ENCODE results near the gene KRT84. TPM values are rescaled to one million over a fixed set of nuclear protein-coding genes. Genes with fewer than 3 reads are reported as not detected.

The KRT84 gene
- polyA plus RNA-seq, 3 donors = not detected

DNA sequence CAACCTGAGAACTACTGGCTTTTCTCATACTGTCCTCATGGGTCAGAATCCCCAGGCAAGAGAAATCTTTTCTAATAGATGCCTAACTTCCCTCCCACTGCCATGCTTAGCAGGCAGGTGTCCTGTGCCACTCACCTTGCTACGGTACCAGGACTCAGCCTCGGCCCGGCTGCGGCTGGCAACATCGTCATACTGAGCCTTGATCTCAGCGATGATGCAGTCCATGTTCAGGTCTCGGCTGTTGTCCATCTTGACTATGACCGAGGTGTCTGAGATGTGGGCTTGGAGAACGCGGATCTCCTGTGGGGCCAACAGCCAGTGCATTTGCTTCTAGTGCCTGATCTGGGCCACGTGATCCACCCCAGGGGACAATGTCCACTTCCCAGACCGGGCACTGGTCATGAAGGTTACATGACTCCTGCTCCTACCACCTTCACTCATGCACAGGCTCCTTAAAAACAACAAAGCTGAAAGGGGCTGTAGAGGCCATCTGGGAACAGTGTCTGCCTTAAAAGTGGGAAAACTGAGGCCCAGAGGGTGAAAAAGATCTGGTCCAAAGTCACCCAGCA, 22.3 kb downstream of the KRT84 start:
- H3K36me3 ChIP-seq (replicated peaks in 1 of 2; ENCODE audit: control insufficient read depth in 1 of 2, insufficient read depth in 2 of 2, low read length in 2 of 2) = no peaks in the 10 kb centered on the region
- H3K27ac ChIP-seq (ENCODE audit: low read depth in 1 of 2, low read length in 2 of 2) = no peak overlapping the region
- no peak overlapping the region for H2AFZ ChIP-seq (ENCODE audit: insufficient read depth, low read depth, low read length, poor library complexity, severe bottlenecking)
- no peaks in the 10 kb centered on the region for H3K9me3 Mint-ChIP-seq
- TF ChIP-seq, protein P1, sequence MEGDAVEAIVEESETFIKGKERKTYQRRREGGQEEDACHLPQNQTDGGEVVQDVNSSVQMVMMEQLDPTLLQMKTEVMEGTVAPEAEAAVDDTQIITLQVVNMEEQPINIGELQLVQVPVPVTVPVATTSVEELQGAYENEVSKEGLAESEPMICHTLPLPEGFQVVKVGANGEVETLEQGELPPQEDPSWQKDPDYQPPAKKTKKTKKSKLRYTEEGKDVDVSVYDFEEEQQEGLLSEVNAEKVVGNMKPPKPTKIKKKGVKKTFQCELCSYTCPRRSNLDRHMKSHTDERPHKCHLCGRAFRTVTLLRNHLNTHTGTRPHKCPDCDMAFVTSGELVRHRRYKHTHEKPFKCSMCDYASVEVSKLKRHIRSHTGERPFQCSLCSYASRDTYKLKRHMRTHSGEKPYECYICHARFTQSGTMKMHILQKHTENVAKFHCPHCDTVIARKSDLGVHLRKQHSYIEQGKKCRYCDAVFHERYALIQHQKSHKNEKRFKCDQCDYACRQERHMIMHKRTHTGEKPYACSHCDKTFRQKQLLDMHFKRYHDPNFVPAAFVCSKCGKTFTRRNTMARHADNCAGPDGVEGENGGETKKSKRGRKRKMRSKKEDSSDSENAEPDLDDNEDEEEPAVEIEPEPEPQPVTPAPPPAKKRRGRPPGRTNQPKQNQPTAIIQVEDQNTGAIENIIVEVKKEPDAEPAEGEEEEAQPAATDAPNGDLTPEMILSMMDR (IDR thresholded peaks at IDR 0.05) = no peak
- H3K79me2 ChIP-seq (ENCODE audit: insufficient read depth, low read length) = no peaks in the 10 kb centered on the region
- 100% methylated on average over 8 of the region's 12 CpGs for WGBS (ENCODE audit: insufficient coverage)
- H3K4me3 ChIP-seq (replicated peaks in 1 of 3; ENCODE audit: low read depth in 2 of 3, low read length in 3 of 3) = no peak overlapping the region
- no peaks in the 10 kb centered on the region for H3K27me3 ChIP-seq (ENCODE audit: control insufficient read depth in 2 of 2, insufficient read depth in 2 of 2, low read length in 2 of 2)
- H3K36me3 Mint-ChIP-seq = no peaks in the 10 kb centered on the region
- DNase-seq = no peak
- no peak overlapping the region for H3K9ac ChIP-seq (ENCODE audit: insufficient read depth, low read length, poor library complexity, severe bottlenecking)
- no peaks in the 10 kb centered on the region for H3K4me1 ChIP-seq (ENCODE audit: control insufficient read depth in 1 of 2, insufficient read depth in 2 of 2, low read length in 2 of 2)
- no peaks in the 10 kb centered on the region for H4K20me1 ChIP-seq (ENCODE audit: insufficient read depth, low read length)
- no peak overlapping the region for H3K4me2 ChIP-seq (replicated peaks; ENCODE audit: extremely low read depth, low read length, poor library complexity, severe bottlenecking)
- H3K27ac Mint-ChIP-seq = no peak overlapping the region
- no peak overlapping the region for H3K4me3 Mint-ChIP-seq
- peaks cover 3 to 11% (median 4%) of the 10 kb centered on the region in 3 donors for H3K27me3 Mint-ChIP-seq (ENCODE audit: low read depth in 3 of 3)
- intact Hi-C loops (cut with micrococcal nuclease) = no loop called here
- peaks cover 6% of the 10 kb centered on the region for H3K4me1 Mint-ChIP-seq
- H3K9me3 ChIP-seq (replicated peaks in 1 of 2; ENCODE audit: control insufficient read depth in 1 of 2, insufficient read depth in 1 of 2, low read length in 2 of 2) = no peaks in the 10 kb centered on the region

DNA sequence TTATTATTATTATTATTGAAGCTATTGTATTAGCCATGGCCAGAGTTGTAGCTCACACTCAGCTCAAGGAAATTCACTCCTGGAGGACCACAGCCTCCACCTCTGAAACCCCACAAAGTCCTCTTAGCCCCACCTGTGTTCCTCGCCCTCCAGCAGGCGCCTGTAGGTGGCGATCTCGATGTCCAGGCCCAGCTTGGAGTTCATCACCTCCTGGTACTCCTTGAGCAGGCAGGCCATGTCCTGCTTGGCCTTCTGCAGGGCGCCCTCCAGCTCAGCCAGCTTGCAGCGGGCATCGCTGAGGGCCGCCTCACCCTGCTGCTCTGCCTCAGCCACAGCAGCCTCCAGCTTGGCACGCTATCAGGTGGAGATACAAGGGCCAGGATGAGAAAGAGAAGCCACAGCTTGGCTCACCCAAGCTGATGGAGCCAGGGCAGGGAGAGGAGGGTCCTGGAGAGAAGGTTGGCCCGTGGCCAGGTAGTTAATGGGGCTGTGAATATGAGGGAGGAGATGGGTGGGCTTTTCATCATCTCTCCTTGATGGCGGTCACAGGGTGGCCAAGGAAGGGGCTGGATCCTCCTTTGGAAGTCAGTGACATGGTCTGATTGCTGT, 23.2 kb downstream of the KRT84 start:
- Histone ChIP-seq H3K9ac (ENCODE audit: insufficient read depth, low read length, poor library complexity, severe bottlenecking) (no peak overlapping the region), H3K4me2 (replicated peaks; ENCODE audit: extremely low read depth, low read length, poor library complexity, severe bottlenecking) (no peak overlapping the region), H3K4me1 (ENCODE audit: control insufficient read depth in 1 of 2, insufficient read depth in 2 of 2, low read length in 2 of 2) (no peaks in the 10 kb centered on the region), H2AFZ (ENCODE audit: insufficient read depth, low read depth, low read length, poor library complexity, severe bottlenecking) (no peak overlapping the region), H3K27ac (ENCODE audit: low read depth in 1 of 2, low read length in 2 of 2) (no peak overlapping the region), H3K36me3 (replicated peaks in 1 of 2; ENCODE audit: control insufficient read depth in 1 of 2, insufficient read depth in 2 of 2, low read length in 2 of 2) (no peaks in the 10 kb centered on the region), H4K20me1 (ENCODE audit: insufficient read depth, low read length) (no peaks in the 10 kb centered on the region), H3K4me3 (replicated peaks in 1 of 3; ENCODE audit: low read depth in 2 of 3, low read length in 3 of 3) (no peak overlapping the region), H3K27me3 (ENCODE audit: control insufficient read depth in 2 of 2, insufficient read depth in 2 of 2, low read length in 2 of 2) (no peaks in the 10 kb centered on the region), H3K9me3 (replicated peaks in 1 of 2; ENCODE audit: control insufficient read depth in 1 of 2, insufficient read depth in 1 of 2, low read length in 2 of 2) (no peaks in the 10 kb centered on the region), H3K79me2 (ENCODE audit: insufficient read depth, low read length) (no peaks in the 10 kb centered on the region)
- WGBS (ENCODE audit: insufficient coverage) = 93% methylated on average over 10 of the region's 11 CpGs
- Mint-ChIP-seq H3K36me3 (no peaks in the 10 kb centered on the region), H3K27me3 (ENCODE audit: low read depth in 3 of 3) (peaks cover under 1 to 9% (median 3%) of the 10 kb centered on the region in 3 donors), H3K9me3 (no peaks in the 10 kb centered on the region), H3K4me1 (peaks cover 6% of the 10 kb centered on the region), H3K4me3 (no peak overlapping the region), H3K27ac (no peak overlapping the region)
- intact Hi-C loops (cut with micrococcal nuclease) = no loop called here
- no peak for DNase-seq
- TF ChIP-seq, protein P1 (IDR thresholded peaks at IDR 0.05) = no peak

All from CD14-positive monocyte (primary cell).